ENCODE data around the gene MBOAT2. TPM values are rescaled to one million over a fixed set of nuclear protein-coding genes. Genes with fewer than 3 reads are reported as not detected.

Gene MBOAT2
- total and polyA plus RNA-seq, 7 donors, result 8.4 to 43.5 (median 15.3) TPM

- no peaks in the 10 kb centered on the region for H3K36me3 ChIP-seq
- WGBS, 2 donors, result 46 to 72% methylated on average over 7 of the region's 7 CpGs
- no peaks in the 10 kb centered on the region for H3K9me3 ChIP-seq
- no peak for DNase-seq
- no peak overlapping the region for H3K4me3 ChIP-seq
- no peak overlapping the region for H3K27ac ChIP-seq
- no peaks in the 10 kb centered on the region for H3K27me3 ChIP-seq
- no peak for TF ChIP-seq POLR2A (IDR thresholded peaks at IDR 0.05)
- TF ChIP-seq EP300 (IDR thresholded peaks at IDR 0.05), result no peak
- TF ChIP-seq POLR2AphosphoS5 (IDR thresholded peaks at IDR 0.05), result no peak
- no peak for TF ChIP-seq CTCF (IDR thresholded peaks at IDR 0.05)
- no peaks in the 10 kb centered on the region for H3K4me1 ChIP-seq
- intact Hi-C loops (cut with DNase I), result no loop called here
Observed at GRCh38 chr2:8993902-8994278, 9.6 kb downstream of the MBOAT2 start.

GRCh38 chr2:8993196-8993901 is 10.1 kb downstream of the MBOAT2 start:
- TF ChIP-seq POLR2A (IDR thresholded peaks at IDR 0.05), result no peak
- TF ChIP-seq EP300 (IDR thresholded peaks at IDR 0.05), result no peak
- no peak for TF ChIP-seq CTCF (IDR thresholded peaks at IDR 0.05)
- TF ChIP-seq POLR2AphosphoS5 (IDR thresholded peaks at IDR 0.05), result no peak
- intact Hi-C loops (cut with DNase I), result no loop called here
- Histone ChIP-seq H3K27ac (no peak overlapping the region), H3K4me1 (no peaks in the 10 kb centered on the region), H3K27me3 (no peaks in the 10 kb centered on the region), H3K9me3 (no peaks in the 10 kb centered on the region), H3K4me3 (no peak overlapping the region), H3K36me3 (no peaks in the 10 kb centered on the region)
- WGBS, 2 donors, result 92 to 94% methylated on average over 7 of the region's 7 CpGs
- DNase-seq, result no peak

GRCh38 chr2:8992643-8993042 is 10.8 kb downstream of the MBOAT2 start:
- DNase-seq, result no peak
- H3K27ac ChIP-seq, result no peak overlapping the region
- intact Hi-C loops (cut with DNase I), result no loop called here
- H3K27me3 ChIP-seq, result no peaks in the 10 kb centered on the region
- no peaks in the 10 kb centered on the region for H3K9me3 ChIP-seq
- H3K4me3 ChIP-seq, result no peak overlapping the region
- peaks cover 0 to under 1% (median under 1%) of the 10 kb centered on the region in 4 donors for H3K4me1 ChIP-seq
- H3K36me3 ChIP-seq, result no peaks in the 10 kb centered on the region
- 74 to 83% methylated on average over 5 of the region's 5 CpGs for WGBS, 2 donors
- no peak for TF ChIP-seq EP300 (IDR thresholded peaks at IDR 0.05)
- TF ChIP-seq POLR2AphosphoS5 (IDR thresholded peaks at IDR 0.05), result no peak
- no peak for TF ChIP-seq POLR2A (IDR thresholded peaks at IDR 0.05)
- TF ChIP-seq CTCF (IDR thresholded peaks at IDR 0.05), result no peak

DNA sequence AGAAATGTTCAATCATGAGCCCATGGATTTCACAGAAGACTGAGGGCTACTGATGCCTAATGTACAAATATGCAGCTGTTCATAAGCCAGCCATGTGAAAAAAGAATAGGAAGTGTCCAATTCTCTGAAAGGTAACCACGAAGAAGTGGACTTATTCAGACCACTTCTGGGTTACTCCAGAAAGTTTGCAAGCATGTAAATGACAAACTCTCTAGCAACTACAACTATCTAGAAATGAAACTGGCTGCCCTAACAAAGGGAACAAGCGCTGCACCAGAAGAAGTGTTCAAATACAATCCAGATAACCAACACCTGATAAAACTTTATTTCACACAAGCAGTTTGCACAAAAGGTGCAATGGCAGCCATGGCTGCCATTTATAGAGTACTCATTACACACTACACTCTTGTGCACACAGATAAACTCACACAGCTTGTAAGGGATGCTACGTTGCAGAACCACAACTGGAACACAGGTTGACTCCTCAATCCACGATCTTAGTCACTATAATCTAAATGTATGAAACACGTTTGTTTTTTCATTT is 13.9 kb downstream of the MBOAT2 start:
- 86 to 89% methylated on average over 5 of the region's 5 CpGs for WGBS, 2 donors
- intact Hi-C loops (cut with DNase I), result no loop called here
- H3K9me3 ChIP-seq, result no peaks in the 10 kb centered on the region
- H3K4me1 ChIP-seq, result peaks cover 0 to 3% (median 2%) of the 10 kb centered on the region in 4 donors
- no peak overlapping the region for H3K27ac ChIP-seq
- H3K36me3 ChIP-seq, result no peaks in the 10 kb centered on the region
- DNase-seq, result no peak
- H3K4me3 ChIP-seq, result no peak overlapping the region
- H3K27me3 ChIP-seq, result no peaks in the 10 kb centered on the region
- no peak for TF ChIP-seq POLR2AphosphoS5 (IDR thresholded peaks at IDR 0.05)
- TF ChIP-seq CTCF (IDR thresholded peaks at IDR 0.05), result no peak
- TF ChIP-seq POLR2A (IDR thresholded peaks at IDR 0.05), result no peak
- TF ChIP-seq EP300 (IDR thresholded peaks at IDR 0.05), result no peak
